ENCODE measurements around the gene POU2F2. TPM values are rescaled to one million over a fixed set of nuclear protein-coding genes. Genes with fewer than 3 reads are reported as not detected.
A peak's percentile ranks its signal among the peaks of the same experiment; 100 is the strongest.

Gene POU2F2
- total and polyA plus RNA-seq, 2 experiments from 2014 or later: 1.5 to 3.0 TPM

GRCh38 chr19:42071247-42071646 lies 61.0 kb downstream of the POU2F2 start:
- Histone ChIP-seq H3K79me2 (ENCODE audit: insufficient read depth) (peaks cover 3% of the 10 kb centered on the region), H3F3A (ENCODE audit: insufficient read depth) (no peaks in the 10 kb centered on the region), H3K9ac (no peak overlapping the region), H2AFZ (no peak overlapping the region), H3K4me3 (no peak overlapping the region), H4K20me1 (ENCODE audit: insufficient read depth) (no peaks in the 10 kb centered on the region), H3K36me3 (ENCODE audit: low read depth) (no peaks in the 10 kb centered on the region), H3K4me1 (ENCODE audit: insufficient read depth) (no peaks in the 10 kb centered on the region), H3K4me2 (ENCODE audit: unreplicated experiment) (no peak overlapping the region), H3K27ac (no peak overlapping the region), H3K9me2 (ENCODE audit: insufficient read depth) (no peaks in the 10 kb centered on the region), H3K27me3 (replicated peaks; ENCODE audit: insufficient read depth) (peaks cover 23% of the 10 kb centered on the region), H3K9me3 (ENCODE audit: low read depth) (no peaks in the 10 kb centered on the region)
- TF ChIP-seq EZH2phosphoT487 (IDR thresholded peaks at IDR 0.05; ENCODE audit: insufficient read depth, low read depth) (no peak), EZH2 (IDR thresholded peaks at IDR 0.05; ENCODE audit: insufficient read depth, poor library complexity, severe bottlenecking) (no peak)
- no peak for DNase-seq
- in situ Hi-C loops (cut with MboI): no loop called here
- 84 to 90% methylated on average over 5 to 12 of the region's 12 CpGs for WGBS, 2 experiments (ENCODE audit: low coverage in 1 of 2, low lambda C conversion rate in 2 of 2, missing lambda C conversion rate in 2 of 2)

GRCh38 chr19:42069619-42070351 lies 62.5 kb downstream of the POU2F2 start, which contains the start of gene GRIK5:
GRIK5 (minus strand) TSS chr19:42070206; CDS start chr19:42065770, 4,436 bp downstream.
- Histone ChIP-seq H3K27me3 (replicated peaks; ENCODE audit: insufficient read depth) (peaks cover 24% of the 10 kb centered on the region), H3K4me3 (no peak within 1 kb of the TSS), H3K4me1 (ENCODE audit: insufficient read depth) (no peaks in the 10 kb centered on the region), H3K9me3 (ENCODE audit: low read depth) (no peaks in the 10 kb centered on the region), H3F3A (ENCODE audit: insufficient read depth) (no peaks in the 10 kb centered on the region), H3K79me2 (ENCODE audit: insufficient read depth) (no peaks in the 10 kb centered on the region), H3K9ac (no peak within 1 kb of the TSS), H3K4me2 (ENCODE audit: unreplicated experiment) (no peak within 1 kb of the TSS), H2AFZ (no peak within 1 kb of the TSS), H4K20me1 (ENCODE audit: insufficient read depth) (no peaks in the 10 kb centered on the region), H3K9me2 (ENCODE audit: insufficient read depth) (no peaks in the 10 kb centered on the region), H3K36me3 (ENCODE audit: low read depth) (no peaks in the 10 kb centered on the region), H3K27ac (no peak within 1 kb of the TSS)
- in situ Hi-C loops (cut with MboI): no loop called here
- 11 to 12% methylated on average over 9 to 29 of the region's 29 CpGs for WGBS, 2 experiments (ENCODE audit: low coverage in 1 of 2, low lambda C conversion rate in 2 of 2, missing lambda C conversion rate in 2 of 2)
- no peak for TF ChIP-seq EZH2 (IDR thresholded peaks at IDR 0.05; ENCODE audit: insufficient read depth, poor library complexity, severe bottlenecking)
- no peak for TF ChIP-seq EZH2phosphoT487 (IDR thresholded peaks at IDR 0.05; ENCODE audit: insufficient read depth, low read depth)
- DNase-seq: peak; percentile 21

GRCh38 chr19:42068756-42069571 lies 63.3 kb downstream of the POU2F2 start:
- no peak for TF ChIP-seq EZH2 (IDR thresholded peaks at IDR 0.05; ENCODE audit: insufficient read depth, poor library complexity, severe bottlenecking)
- TF ChIP-seq EZH2phosphoT487 (IDR thresholded peaks at IDR 0.05; ENCODE audit: insufficient read depth, low read depth): no peak
- Histone ChIP-seq H3K79me2 (ENCODE audit: insufficient read depth) (no peaks in the 10 kb centered on the region), H3K4me3 (no peak overlapping the region), H3K4me2 (ENCODE audit: unreplicated experiment) (no peak overlapping the region), H3K36me3 (ENCODE audit: low read depth) (no peaks in the 10 kb centered on the region), H3K4me1 (ENCODE audit: insufficient read depth) (no peaks in the 10 kb centered on the region), H4K20me1 (ENCODE audit: insufficient read depth) (no peaks in the 10 kb centered on the region), H3K9me2 (ENCODE audit: insufficient read depth) (no peaks in the 10 kb centered on the region), H3K27me3 (replicated peaks; ENCODE audit: insufficient read depth) (peaks cover 24% of the 10 kb centered on the region), H3F3A (ENCODE audit: insufficient read depth) (no peaks in the 10 kb centered on the region), H3K27ac (no peak overlapping the region), H3K9me3 (ENCODE audit: low read depth) (no peaks in the 10 kb centered on the region), H2AFZ (no peak overlapping the region), H3K9ac (no peak overlapping the region)
- in situ Hi-C loops (cut with MboI): no loop called here
- DNase-seq: no peak
- WGBS, 2 experiments (ENCODE audit: low coverage in 1 of 2, low lambda C conversion rate in 2 of 2, missing lambda C conversion rate in 2 of 2): 8 to 10% methylated on average over 17 to 29 of the region's 29 CpGs

- H3K27me3 ChIP-seq (replicated peaks; ENCODE audit: insufficient read depth): peaks cover 24% of the 10 kb centered on the region
- H2AFZ ChIP-seq: no peak overlapping the region
- no peak for DNase-seq
- H3K4me3 ChIP-seq: no peak overlapping the region
- no peak overlapping the region for H3K9ac ChIP-seq
- H3F3A ChIP-seq (ENCODE audit: insufficient read depth): no peaks in the 10 kb centered on the region
- no peak overlapping the region for H3K27ac ChIP-seq
- no peaks in the 10 kb centered on the region for H3K9me3 ChIP-seq (ENCODE audit: low read depth)
- H3K4me1 ChIP-seq (ENCODE audit: insufficient read depth): no peaks in the 10 kb centered on the region
- WGBS, 2 experiments (ENCODE audit: low coverage in 1 of 2, low lambda C conversion rate in 2 of 2, missing lambda C conversion rate in 2 of 2): 20 to 24% methylated on average over 7 to 8 of the region's 8 CpGs
- H3K9me2 ChIP-seq (ENCODE audit: insufficient read depth): no peaks in the 10 kb centered on the region
- TF ChIP-seq EZH2phosphoT487 (IDR thresholded peaks at IDR 0.05; ENCODE audit: insufficient read depth, low read depth): no peak
- TF ChIP-seq EZH2 (IDR thresholded peaks at IDR 0.05; ENCODE audit: insufficient read depth, poor library complexity, severe bottlenecking): no peak
- no peaks in the 10 kb centered on the region for H3K36me3 ChIP-seq (ENCODE audit: low read depth)
- in situ Hi-C loops (cut with MboI): no loop called here
- no peak overlapping the region for H3K4me2 ChIP-seq (ENCODE audit: unreplicated experiment)
- H3K79me2 ChIP-seq (ENCODE audit: insufficient read depth): no peaks in the 10 kb centered on the region
- H4K20me1 ChIP-seq (ENCODE audit: insufficient read depth): no peaks in the 10 kb centered on the region
These were observed 63.9 kb downstream of the POU2F2 start for GRCh38 chr19:42068361-42068755.
